HG03565 (cell line): Measurements from ENCODE around the gene PSMB8.

Experiments used
- ATAC-seq: cut with Tn5 transposase; IDR thresholded peaks from one replicate; pipeline ENCODE4 v1.9.1; 2021; ENCODE audit warnings: mild to moderate bottlenecking, moderate library complexity; ENCODE audit not compliant: unreplicated experiment

Gene PSMB8

GRCh38 chr6:32799168-32799567, 44.7 kb downstream of the PSMB8 start:
- ATAC-seq, result no peak

DNA sequence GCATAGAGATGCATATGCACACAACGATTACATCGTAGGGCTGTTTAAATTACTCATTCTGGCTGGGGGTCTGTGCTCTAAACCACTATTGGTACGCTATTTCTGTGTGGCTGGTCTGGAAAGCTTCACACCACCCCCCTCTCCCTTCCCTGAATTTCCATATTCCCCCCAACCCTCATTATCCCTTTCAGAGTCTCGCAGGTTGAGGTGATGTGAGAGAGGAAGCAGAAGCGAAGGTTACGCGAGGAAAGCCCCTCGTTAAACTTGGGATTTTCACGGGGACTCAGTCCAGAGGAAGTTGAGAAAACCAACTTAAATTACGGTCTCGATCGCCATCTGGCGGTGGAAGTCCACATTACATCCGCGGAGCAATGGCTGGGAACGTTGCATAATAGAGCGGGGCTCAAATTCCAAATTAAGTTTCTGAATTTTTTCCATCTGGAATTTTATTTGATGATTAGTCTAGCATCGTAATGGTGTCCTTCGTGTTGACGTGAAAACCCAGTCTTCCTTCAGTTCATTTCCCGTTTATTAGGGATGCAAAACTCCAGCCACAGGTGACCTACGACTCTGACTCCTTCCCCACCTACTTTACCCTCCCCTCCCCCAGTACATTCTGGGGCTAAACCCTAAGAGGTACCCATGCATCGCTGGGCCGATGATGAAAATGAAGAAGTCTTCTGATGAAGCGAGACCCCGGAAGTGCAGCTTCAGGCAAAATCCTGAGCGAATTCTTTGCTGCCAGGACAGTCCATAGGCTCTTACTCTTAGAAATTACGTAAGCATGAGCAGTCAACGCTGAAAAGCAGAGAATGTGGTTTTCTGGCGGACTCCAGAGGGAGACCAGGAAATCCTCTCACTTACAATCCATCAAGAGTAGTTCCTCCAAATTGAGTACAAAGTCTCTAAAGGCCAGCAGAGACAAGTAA, 46.7 kb downstream of the PSMB8 start:
- no peak for ATAC-seq

GRCh38 chr6:32794510-32794909, 49.3 kb downstream of the PSMB8 start:
- no peak for ATAC-seq

DNA sequence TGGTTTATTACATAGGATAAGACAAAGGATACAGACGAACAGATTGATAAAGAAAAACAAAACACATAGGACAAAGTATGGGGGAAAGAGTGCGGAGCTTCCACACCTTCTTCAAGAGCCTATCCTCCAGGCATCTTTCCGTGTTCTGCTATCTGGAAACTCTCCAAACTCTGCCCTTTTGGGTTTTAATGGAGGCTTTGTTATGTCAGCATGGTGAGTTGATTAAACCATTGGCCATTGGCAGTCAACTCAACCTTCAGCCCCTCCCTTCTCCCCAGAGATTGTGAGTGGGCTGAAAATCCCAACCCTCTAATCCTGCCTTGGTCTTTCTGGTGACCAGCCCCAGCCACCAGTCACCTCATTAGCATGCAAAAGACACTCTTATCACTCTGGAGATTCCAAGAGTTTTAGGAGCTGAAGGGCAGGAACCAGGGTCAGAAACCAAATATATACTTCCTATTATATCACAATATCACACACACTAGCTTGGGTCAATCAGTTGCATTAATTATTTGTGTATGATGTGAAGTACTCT, 50.9 kb downstream of the PSMB8 start:
- no peak for ATAC-seq
